GM20000 (cell line): Measurements from ENCODE around the gene EXD2.
"Not testable (repeated sequence)": the region's sequence is repeated elsewhere in the genome, so short reads cannot be mapped to it uniquely, and the experiment has no call there.

ENCODE experiments used
- DNase-seq: peaks from one replicate; pipeline ENCODE4 v3.0.0; 2012; ENCODE audit warnings: low spot score
- CTCF ChIP-seq: IDR thresholded peaks from 2 replicates; pipeline ENCODE4 v1.5.1; 2012; ENCODE audit warnings: mild to moderate bottlenecking, control low read depth; ENCODE audit errors: extremely low read depth, missing control alignments

The EXD2 gene

DNA sequence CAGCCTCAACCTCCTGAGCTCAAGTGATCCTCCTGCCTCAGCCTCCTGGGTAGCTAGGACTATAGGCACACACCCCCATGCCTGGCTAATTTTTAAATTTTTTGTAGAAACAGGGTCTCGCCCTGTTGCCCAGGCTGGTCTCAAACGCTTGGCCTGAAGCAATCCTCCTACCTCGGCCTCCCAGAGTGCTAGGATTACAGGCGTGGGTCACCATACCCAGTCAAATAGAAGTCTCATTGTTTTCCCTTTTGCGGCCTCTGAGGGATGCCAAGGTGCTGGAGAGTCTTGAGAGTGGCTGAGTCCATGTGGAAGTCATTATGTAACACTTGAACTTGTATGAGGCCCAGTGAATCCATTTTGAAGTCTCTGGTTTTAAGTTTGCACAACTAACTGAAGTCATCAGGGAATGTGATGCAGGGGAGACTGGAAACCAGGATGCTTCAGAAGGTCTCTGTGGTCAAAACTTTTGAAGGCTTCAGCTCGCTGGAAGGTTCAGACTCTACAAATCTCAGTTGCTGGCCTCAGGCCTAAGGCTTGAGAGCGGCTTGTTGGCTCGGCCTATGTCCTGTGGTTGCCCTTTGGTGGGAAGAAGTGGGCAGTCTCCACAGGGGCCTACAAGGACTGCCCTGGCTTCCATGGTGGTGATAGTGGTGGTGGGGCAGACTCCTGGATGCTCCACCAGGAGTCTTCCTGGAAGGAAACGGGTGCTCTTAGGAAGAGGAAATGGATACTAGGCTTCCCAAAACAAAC, 97.8 kb downstream of the EXD2 start:
- no peak for TF ChIP-seq CTCF
- DNase-seq = no peak

DNA sequence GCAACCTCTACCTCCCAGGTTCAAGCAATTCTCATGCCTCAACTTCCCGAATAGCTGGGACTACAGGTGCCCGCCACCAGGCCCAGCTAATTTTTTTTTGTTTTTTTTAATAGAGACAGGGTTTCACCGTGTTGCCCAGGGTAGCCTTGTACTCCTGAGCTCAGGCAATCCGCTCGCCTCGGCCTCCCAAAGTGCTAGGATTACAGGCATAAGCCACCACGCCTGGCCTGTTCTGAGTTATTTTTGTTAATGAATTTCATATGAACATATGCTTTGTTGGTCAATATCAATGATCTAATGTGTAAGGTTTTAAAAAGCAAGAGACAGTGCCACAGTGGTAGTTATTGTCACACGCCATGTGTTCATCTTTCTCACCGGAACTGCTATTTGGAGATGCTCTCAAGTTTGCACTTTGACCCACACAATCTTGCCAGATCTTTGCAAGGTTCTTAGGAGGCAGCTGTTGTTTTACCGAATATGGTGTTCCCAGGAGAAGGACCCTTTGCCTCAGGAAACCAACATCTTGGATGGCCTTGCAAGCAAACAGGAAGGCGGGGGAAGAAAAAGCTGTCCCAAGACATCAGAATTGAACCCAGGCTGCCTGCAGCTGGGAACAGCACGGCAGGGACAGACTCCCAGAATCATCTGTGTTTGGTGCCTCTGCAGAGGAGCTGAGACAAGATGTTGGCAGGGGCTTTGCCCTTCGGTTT, 98.7 kb downstream of the EXD2 start:
- DNase-seq = no peak
- no peak for TF ChIP-seq CTCF

DNA sequence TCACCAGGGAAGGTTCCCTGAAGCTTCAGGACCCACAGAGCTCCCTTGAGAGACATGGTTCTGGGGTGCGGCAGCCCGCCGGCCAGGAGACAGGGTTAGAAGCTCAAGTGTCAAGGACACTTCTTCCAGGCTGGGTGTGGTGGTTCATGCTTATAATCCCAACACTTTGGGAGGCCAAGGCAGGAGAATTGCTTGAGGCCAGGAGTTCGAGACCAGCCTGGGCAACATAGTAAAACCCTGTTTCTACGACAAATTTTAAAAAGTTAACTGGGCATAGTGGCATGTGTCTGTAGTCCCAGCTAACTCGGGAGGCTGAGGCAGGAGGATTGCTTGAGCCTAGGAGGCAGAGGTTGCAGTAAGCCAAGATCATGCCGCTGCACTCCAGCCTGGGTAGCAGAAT, 99.6 kb downstream of the EXD2 start:
- DNase-seq = not testable (repeated sequence)

DNA sequence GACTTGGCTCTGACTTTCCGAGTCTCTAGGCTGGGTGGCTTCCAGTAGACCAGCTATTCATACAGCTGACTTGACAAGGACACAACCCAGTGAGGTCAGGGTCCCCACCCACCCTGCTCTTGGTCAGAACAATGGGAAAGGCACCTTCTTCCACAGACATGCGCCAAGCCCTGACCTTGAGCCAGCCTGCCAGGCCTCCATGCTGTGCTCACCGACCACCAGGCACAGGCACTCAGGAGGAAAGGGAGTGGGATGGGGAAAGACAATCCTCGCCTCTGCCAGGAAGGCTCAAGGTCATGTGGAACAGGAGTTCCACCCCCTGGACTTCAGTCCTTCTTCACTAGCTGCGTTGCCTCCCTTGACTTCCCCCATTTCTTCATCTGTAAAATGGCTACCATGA, 100.1 kb downstream of the EXD2 start:
- DNase-seq = no peak
- TF ChIP-seq CTCF = no peak

DNA sequence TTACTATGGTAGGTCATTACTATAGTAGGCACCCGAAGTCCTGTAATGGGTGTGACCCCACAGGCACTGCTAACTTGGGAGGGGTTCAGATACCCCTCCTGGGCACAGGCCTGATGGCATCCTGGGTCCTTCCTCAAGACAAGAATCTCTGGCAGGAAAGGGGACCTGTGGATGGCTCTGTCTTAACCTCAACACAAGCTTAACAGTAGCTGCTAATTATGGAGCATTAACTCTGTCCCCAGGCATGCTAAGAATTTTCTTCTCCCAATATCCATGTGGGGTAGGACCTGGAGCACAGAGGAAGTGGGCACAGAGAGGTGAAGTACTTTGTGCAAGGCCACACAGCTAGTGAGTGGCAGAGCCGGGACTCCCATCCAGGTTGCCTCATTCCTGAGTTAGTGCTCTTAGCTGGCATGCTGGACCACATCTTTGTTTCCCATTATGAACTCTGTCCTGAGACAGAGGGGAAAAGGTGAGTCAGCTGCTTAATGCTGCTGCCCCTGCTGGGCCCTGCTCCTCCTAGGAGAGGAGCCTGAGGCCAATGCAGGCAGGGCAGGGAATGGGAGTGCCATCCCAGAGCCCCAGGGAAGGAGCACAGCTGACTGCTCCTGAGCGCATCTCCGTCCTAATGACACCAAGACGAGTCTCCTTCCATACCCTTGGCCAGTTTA, 100.7 kb downstream of the EXD2 start:
- no peak for DNase-seq
- TF ChIP-seq CTCF = no peak
